ENCODE measurements around the gene UBE2O.

- TF ChIP-seq CTCF (IDR thresholded peaks at IDR 0.05; ENCODE audit: low read length) (no peak), EZH2 (optimal IDR thresholded peaks at IDR 0.05; ENCODE audit: low read depth, low read length) (no peak), EZH2phosphoT487 (IDR thresholded peaks at IDR 0.05; ENCODE audit: low read length) (no peak)
These were observed 19.8 kb upstream of the UBE2O start for GRCh38 chr17:76472726-76473125.

Data from MM.1S (cell line).